ENCODE measurements around the gene CACNA1A.

Gene CACNA1A

DNA sequence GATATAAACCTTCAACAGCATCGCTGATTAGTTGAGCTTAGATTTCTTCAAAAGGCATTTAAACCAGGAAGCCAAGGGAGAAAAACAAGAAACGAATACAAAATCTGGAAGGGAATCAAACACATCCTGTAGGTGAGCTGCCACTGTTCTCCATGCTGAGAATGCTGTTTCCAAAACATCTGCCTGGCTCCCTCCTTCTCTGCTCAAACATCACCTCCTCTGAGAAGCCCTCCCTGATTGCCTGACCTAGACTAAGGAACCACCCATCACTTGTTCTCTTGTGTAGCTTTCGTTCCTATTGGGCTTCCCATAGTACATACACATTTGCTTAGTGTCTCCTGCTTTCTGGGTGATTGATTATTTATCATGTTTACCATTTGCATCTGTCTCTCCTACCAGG is 152.7 kb downstream of the CACNA1A start:
- no peaks in the 10 kb centered on the region for H3K4me1 ChIP-seq (ENCODE audit: control insufficient read depth, insufficient read depth, low read length)
- no peaks in the 10 kb centered on the region for H3K36me3 ChIP-seq (ENCODE audit: control insufficient read depth in 2 of 2, insufficient read depth in 1 of 2, low read length in 2 of 2)
- no peak overlapping the region for H3K27ac ChIP-seq (ENCODE audit: extremely low read depth, low read depth, low read length)
- ChIA-PET POLR2A (no interaction called here), CTCF (interaction anchor here (0.7 to 1.4 kb wide), 3 partner anchors 55 to 76 kb away, joined by 3 to 7 read pairs (median 3); no protein-coding TSS in a partner anchor)
- no peak overlapping the region for H3K4me3 ChIP-seq (ENCODE audit: low read depth, low read length)
- H3K9me3 ChIP-seq (ENCODE audit: control insufficient read depth, insufficient read depth, low read depth, low read length), result no peaks in the 10 kb centered on the region; the same call in 1 of the 2 replicates
- TF ChIP-seq ZNF776 (tag by site-specific recombination; IDR thresholded peaks at IDR 0.05; ENCODE audit: borderline replicate concordance), result no peak
- no peak for TF ChIP-seq HOXA7 (CRISPR knock-in tag; IDR thresholded peaks at IDR 0.05; ENCODE audit: borderline replicate concordance)

DNA sequence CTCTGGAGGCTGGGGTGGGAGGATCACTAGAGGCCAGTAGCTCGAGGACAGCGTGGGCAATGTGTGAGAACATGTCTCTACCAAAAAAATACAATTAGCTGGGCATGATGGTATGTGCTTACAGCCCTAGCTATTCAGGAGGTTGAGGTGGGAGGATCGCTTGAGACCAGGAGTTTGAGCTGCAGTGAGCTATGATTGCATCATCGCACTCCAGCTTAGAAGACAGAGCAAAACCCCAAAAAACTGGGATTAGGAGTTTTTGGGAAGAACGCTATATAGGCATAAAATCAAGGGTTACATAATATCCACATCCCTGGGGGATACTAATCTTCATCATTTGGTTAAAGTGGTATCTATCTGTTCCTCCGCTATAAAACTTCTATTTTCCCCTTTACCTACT is 155.5 kb downstream of the CACNA1A start:
- Histone ChIP-seq H3K9me3 (ENCODE audit: control insufficient read depth, insufficient read depth, low read depth, low read length) (no peaks in the 10 kb centered on the region; the same call in 1 of the 2 replicates), H3K4me1 (ENCODE audit: control insufficient read depth, insufficient read depth, low read length) (no peaks in the 10 kb centered on the region), H3K4me3 (ENCODE audit: low read depth, low read length) (no peak overlapping the region), H3K27ac (ENCODE audit: extremely low read depth, low read depth, low read length) (no peak overlapping the region), H3K36me3 (ENCODE audit: control insufficient read depth in 2 of 2, insufficient read depth in 1 of 2, low read length in 2 of 2) (no peaks in the 10 kb centered on the region)
- CTCF ChIA-PET, result interaction anchor here (0.7 kb wide), 1 partner anchor 59 kb away, joined by 3 read pairs; no protein-coding TSS in a partner anchor
- POLR2A ChIA-PET, result no interaction called here
- TF ChIP-seq ZNF747 (tag by site-specific recombination; IDR thresholded peaks at IDR 0.05), result no peak
- TF ChIP-seq ZFHX2 (tag by site-specific recombination; conservative IDR thresholded peaks at IDR 0.05), result 0 out of 2 replicates have a peak, but pooled peaks have one; percentile 40

DNA sequence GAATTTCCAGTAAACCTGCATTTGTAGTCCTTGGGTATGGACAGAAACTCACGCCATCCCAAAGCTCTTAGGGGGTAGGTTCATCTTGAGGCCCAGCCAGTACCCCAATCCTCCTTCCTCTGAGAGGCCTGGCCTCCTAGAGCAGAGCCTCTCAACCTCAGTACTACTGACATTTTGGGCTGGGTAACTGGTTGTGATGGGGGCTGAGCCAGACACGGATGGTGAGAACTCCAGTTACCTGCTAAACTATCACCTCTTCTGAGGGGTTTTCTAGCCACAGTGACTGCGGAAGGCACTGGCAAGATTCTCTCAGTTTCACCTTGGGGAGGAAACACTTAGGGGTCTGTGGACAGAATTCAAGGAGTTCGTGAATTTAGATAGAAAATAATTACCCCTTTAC is 156.2 kb downstream of the CACNA1A start:
- Histone ChIP-seq H3K27ac (ENCODE audit: extremely low read depth, low read depth, low read length) (no peak overlapping the region), H3K4me3 (ENCODE audit: low read depth, low read length) (no peak overlapping the region), H3K36me3 (ENCODE audit: control insufficient read depth in 2 of 2, insufficient read depth in 1 of 2, low read length in 2 of 2) (no peaks in the 10 kb centered on the region), H3K9me3 (ENCODE audit: control insufficient read depth, insufficient read depth, low read depth, low read length) (no peaks in the 10 kb centered on the region; the same call in 1 of the 2 replicates), H3K4me1 (ENCODE audit: control insufficient read depth, insufficient read depth, low read length) (no peaks in the 10 kb centered on the region)
- POLR2A ChIA-PET, result no interaction called here
- CTCF ChIA-PET, result interaction anchor here (0.7 kb wide), 1 partner anchor 58 kb away, joined by 3 read pairs; no protein-coding TSS in a partner anchor
- TF ChIP-seq OVOL3 (tag by site-specific recombination; IDR thresholded peaks at IDR 0.05) (no peak), TRIM28 (IDR thresholded peaks at IDR 0.05; ENCODE audit: borderline replicate concordance, low read length) (no peak), ZNF146 (tag by site-specific recombination; IDR thresholded peaks at IDR 0.05) (no peak), ZNF121 (tag by site-specific recombination; IDR thresholded peaks at IDR 0.05) (no peak), ZNF223 (tag by site-specific recombination; IDR thresholded peaks at IDR 0.05) (no peak), ZNF133 (tag by site-specific recombination; IDR thresholded peaks at IDR 0.05) (no peak), ZSCAN30 (tag by site-specific recombination; IDR thresholded peaks at IDR 0.05) (no peak), ZNF292 (tag by site-specific recombination; IDR thresholded peaks at IDR 0.05; ENCODE audit: borderline replicate concordance, low read depth) (no peak), SALL2 (tag by site-specific recombination; IDR thresholded peaks at IDR 0.05; ENCODE audit: borderline replicate concordance) (no peak), GLI2 (tag by site-specific recombination; IDR thresholded peaks at IDR 0.05; ENCODE audit: borderline replicate concordance, low read depth) (no peak), ZNF311 (tag by site-specific recombination; IDR thresholded peaks at IDR 0.05; ENCODE audit: borderline replicate concordance) (no peak), FEZF1 (tag by site-specific recombination; IDR thresholded peaks at IDR 0.05) (no peak)

GRCh38 chr19:13347367-13347766 is 158.9 kb downstream of the CACNA1A start:
- Histone ChIP-seq H3K27ac (ENCODE audit: extremely low read depth, low read depth, low read length) (no peak overlapping the region), H3K4me3 (ENCODE audit: low read depth, low read length) (no peak overlapping the region), H3K4me1 (ENCODE audit: control insufficient read depth, insufficient read depth, low read length) (no peaks in the 10 kb centered on the region), H3K9me3 (ENCODE audit: control insufficient read depth, insufficient read depth, low read depth, low read length) (no peaks in the 10 kb centered on the region; the same call in 1 of the 2 replicates), H3K36me3 (ENCODE audit: control insufficient read depth in 2 of 2, insufficient read depth in 1 of 2, low read length in 2 of 2) (no peaks in the 10 kb centered on the region)
- POLR2A ChIA-PET, result no interaction called here
- CTCF ChIA-PET, result no interaction called here
- TF ChIP-seq ZNF645 (tag by site-specific recombination; IDR thresholded peaks at IDR 0.05) (no peak), ZSCAN16 (tag by site-specific recombination; IDR thresholded peaks at IDR 0.05) (no peak), AEBP2 (tag by site-specific recombination; IDR thresholded peaks at IDR 0.05; ENCODE audit: borderline replicate concordance) (no peak), REST (tag by site-specific recombination; IDR thresholded peaks at IDR 0.05) (no peak), ZNF133 (tag by site-specific recombination; IDR thresholded peaks at IDR 0.05) (no peak), KLF10 (tag by site-specific recombination; IDR thresholded peaks at IDR 0.05) (no peak)
- TF ChIP-seq, protein P1, sequence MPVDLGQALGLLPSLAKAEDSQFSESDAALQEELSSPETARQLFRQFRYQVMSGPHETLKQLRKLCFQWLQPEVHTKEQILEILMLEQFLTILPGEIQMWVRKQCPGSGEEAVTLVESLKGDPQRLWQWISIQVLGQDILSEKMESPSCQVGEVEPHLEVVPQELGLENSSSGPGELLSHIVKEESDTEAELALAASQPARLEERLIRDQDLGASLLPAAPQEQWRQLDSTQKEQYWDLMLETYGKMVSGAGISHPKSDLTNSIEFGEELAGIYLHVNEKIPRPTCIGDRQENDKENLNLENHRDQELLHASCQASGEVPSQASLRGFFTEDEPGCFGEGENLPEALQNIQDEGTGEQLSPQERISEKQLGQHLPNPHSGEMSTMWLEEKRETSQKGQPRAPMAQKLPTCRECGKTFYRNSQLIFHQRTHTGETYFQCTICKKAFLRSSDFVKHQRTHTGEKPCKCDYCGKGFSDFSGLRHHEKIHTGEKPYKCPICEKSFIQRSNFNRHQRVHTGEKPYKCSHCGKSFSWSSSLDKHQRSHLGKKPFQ (tag by site-specific recombination; IDR thresholded peaks at IDR 0.05), result no peak

Measured in HEK293 (cell line).